Mucosa of descending colon (tissue), 3 donors: ENCODE results near the gene ERMAP. TPM values are rescaled to one million over a fixed set of nuclear protein-coding genes. Genes with fewer than 3 reads are reported as not detected.

Experiments
- ATAC-seq: fragments of 200-7000 bp; cut with Tn5 transposase; one replicate; pipeline ENCODE4 v1.9.1; 2020; ENCODE audit warnings: mild to moderate bottlenecking, moderate library complexity
- DNase-seq, 3 donors: peaks; one replicate each; pipeline ENCODE4 v3.0.0-alpha.2; 2020
- H3K36me3 ChIP-seq: fragments of 200-600 bp; one replicate; pipeline ENCODE4 v1.8.0; 2021; ENCODE audit warnings: low read depth, mild to moderate bottlenecking
- H3K4me1 ChIP-seq: fragments of 200-600 bp; one replicate; pipeline ENCODE4 v1.8.0; 2021; ENCODE audit warnings: low read depth, mild to moderate bottlenecking
- H3K4me3 ChIP-seq: fragments of 200-600 bp; one replicate; pipeline ENCODE4 v1.8.0; 2021; ENCODE audit warnings: mild to moderate bottlenecking
- H3K9me3 ChIP-seq: fragments of 200-600 bp; one replicate; pipeline ENCODE4 v1.8.0; 2021; ENCODE audit warnings: mild to moderate bottlenecking
- intact Hi-C, 2 donors: fragments of 100-400 bp; cut with DNase I in 1 of 2; cut with micrococcal nuclease in 1 of 2; formaldehyde crosslinking; loops; one replicate each; pipeline versions ENCODE4 v1.11.0 to v1.11.1; 2022; cut with DNase I, micrococcal nuclease
- total RNA-seq, 3 donors: library from RNA; stranded (reverse); fragmentation: NEBNext Ultra II Directional in 2 of 3; extraction: Animal tissue kit (Norgen Biotek cat#: 25700) in 2 of 3; gene quantifications; one replicate each; pipeline versions ENCODE4 v1.2.1 to v1.2.4, GENCODE V29; 2021 to 2023
- TF ChIP-seq, protein P1 (sequence below): fragments of 200-600 bp; IDR thresholded peaks from one replicate; pipeline ENCODE4 v1.8.0; 2022; ENCODE audit warnings: antibody characterized with exemption, mild to moderate bottlenecking
- donor health status: DM: no; HTN: no; CAD: no; lungs with moderate emphysema.
- donor health status: DM: no; HTN: no; CAD: no.
- donor health status: DM: no; HTN: yes; CAD: no.

Gene ERMAP
- total RNA-seq, 3 donors from 2014 or later = 15.3 to 17.9 (median 16.7) TPM

DNA sequence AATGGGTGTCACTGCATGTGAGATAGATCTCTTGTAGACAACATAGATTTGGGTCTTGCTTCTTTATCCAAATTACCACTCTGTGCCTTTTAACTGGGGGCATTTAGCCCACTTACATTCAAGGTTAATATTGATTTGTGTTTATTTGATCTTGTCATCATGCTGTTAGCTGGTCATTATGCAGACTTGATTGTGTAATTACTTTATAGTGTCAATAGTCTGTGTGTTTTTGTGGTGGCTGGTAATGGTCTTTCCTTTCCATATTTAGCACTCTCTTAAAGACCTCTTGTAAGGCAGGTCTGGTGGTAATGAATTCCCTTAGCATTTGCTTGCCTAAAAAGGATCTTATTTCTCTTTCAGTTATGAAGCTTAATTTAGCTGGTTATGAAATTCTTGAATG is 59.1 kb downstream of the ERMAP start:
- TF ChIP-seq, protein P1, sequence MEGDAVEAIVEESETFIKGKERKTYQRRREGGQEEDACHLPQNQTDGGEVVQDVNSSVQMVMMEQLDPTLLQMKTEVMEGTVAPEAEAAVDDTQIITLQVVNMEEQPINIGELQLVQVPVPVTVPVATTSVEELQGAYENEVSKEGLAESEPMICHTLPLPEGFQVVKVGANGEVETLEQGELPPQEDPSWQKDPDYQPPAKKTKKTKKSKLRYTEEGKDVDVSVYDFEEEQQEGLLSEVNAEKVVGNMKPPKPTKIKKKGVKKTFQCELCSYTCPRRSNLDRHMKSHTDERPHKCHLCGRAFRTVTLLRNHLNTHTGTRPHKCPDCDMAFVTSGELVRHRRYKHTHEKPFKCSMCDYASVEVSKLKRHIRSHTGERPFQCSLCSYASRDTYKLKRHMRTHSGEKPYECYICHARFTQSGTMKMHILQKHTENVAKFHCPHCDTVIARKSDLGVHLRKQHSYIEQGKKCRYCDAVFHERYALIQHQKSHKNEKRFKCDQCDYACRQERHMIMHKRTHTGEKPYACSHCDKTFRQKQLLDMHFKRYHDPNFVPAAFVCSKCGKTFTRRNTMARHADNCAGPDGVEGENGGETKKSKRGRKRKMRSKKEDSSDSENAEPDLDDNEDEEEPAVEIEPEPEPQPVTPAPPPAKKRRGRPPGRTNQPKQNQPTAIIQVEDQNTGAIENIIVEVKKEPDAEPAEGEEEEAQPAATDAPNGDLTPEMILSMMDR = no peak
- intact Hi-C loops = no loop called here
- ATAC-seq = no peak
- H3K4me1 ChIP-seq = no peaks in the 10 kb centered on the region
- H3K9me3 ChIP-seq = no peaks in the 10 kb centered on the region
- H3K36me3 ChIP-seq = no peaks in the 10 kb centered on the region
- no peak overlapping the region for H3K4me3 ChIP-seq
- DNase-seq = no peak

DNA sequence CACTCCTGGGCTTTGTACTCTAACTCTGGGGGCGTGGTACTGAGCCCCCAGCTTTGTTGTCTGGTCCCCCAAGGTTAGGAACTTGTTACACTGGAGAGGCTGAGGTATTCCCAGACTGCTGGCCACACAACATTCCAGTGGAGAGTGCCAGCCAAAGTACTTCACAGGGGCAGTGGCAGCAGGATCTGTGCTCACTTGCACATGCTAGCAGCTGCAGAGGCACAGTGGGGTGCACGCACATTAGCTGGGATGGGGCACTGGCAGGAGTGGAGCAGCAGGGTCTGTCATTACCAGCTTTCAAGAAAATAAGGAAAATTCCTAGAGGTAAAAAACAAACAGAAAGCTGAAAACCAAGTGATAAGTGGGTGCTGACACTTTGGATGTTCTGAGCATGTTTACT is 60.5 kb downstream of the ERMAP start:
- ATAC-seq (no peak), DNase-seq (no peak)
- Histone ChIP-seq H3K4me1 (no peaks in the 10 kb centered on the region), H3K36me3 (no peaks in the 10 kb centered on the region), H3K9me3 (no peaks in the 10 kb centered on the region), H3K4me3 (no peak overlapping the region)
- intact Hi-C loops = no loop called here
- TF ChIP-seq, protein P1 = no peak

DNA sequence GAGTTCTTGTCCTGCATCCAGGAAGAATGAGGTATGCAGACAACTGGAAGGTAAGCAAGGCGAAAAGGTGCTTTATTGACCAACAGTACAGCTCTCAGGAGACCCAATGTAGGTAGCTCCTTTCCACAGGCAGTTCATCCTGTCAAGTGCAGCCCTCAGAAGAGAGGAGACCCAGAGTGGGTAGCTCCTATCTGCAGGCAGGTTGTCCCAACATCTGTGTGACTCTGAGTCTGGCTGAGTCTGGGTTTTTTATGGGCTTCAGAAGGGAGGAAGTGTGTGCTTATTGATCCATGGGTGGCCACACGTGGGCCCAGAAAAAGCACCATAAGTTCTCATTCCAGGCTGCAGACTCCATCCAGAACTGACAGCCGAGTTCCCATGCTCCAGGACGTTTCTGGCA is 63.5 kb downstream of the ERMAP start:
- H3K9me3 ChIP-seq = no peaks in the 10 kb centered on the region
- DNase-seq (no peak), ATAC-seq (no peak)

DNA sequence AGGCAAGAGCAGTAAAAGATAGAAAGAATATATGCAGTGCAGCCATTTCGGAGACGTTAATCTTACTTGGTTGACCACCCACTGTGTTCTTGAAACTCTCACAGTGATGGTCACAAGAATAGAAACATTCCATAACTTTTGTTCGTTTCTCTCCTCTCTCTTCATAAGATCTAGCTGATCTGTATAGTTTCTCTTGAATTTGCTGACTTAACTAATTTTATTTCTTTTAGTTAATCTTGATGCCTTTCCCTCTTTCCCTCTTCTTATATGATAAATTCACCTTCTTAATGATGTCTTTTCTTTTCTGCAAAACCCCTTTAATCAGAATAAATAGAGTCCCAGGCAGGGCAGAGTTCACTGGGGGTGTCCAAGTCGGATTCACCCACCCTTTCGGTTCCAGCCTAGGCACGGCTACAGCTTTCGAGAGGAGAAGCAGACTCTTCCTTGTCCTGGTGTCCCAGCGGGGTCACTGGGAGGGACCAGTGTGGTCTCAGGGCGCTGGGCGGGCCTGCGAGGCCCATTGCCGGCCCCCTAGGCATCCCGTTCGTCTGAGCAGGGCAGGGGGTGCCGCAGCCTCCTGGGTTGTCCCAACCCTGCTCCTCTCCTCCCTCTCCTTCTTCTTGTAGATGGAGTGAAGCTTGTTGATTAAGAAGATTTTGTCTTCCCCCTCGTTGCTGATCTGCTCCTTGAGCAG is 69.3 kb downstream of the ERMAP start:
- TF ChIP-seq, protein P1 = no peak
- intact Hi-C loops = no loop called here
- DNase-seq = no peak
- H3K4me1 ChIP-seq = no peaks in the 10 kb centered on the region
- no peaks in the 10 kb centered on the region for H3K36me3 ChIP-seq
- ATAC-seq = no peak
- no peak overlapping the region for H3K4me3 ChIP-seq
- H3K9me3 ChIP-seq = no peaks in the 10 kb centered on the region

More for the DNA sequence above, 63.5 kb downstream of the ERMAP start:
- H3K4me3 ChIP-seq = no peak overlapping the region
- H3K4me1 ChIP-seq = no peaks in the 10 kb centered on the region
- H3K36me3 ChIP-seq = no peaks in the 10 kb centered on the region
- TF ChIP-seq, protein P1 = no peak
- intact Hi-C loops = no loop called here

DNA sequence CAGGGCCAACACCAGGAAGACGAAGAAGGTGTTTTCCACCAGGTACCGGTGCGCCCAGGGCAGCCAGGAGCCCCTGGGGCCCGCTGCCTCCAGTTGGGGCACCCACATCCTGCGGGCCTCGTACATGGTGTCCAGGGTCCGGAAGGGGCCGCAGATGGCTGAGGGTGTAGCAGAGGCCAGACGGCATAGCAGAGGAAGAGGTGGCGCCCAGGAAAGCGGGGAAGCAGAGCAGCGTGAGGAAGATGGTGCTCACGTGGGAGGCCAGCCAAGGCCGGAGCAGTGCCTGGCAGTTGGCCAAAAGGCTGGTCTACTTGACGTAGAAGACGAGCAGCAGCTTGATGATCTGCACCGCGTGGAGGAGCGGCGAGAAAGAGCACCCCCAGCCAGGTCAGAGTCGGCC is 69.9 kb downstream of the ERMAP start:
- no peak overlapping the region for H3K4me3 ChIP-seq
- H3K4me1 ChIP-seq = no peaks in the 10 kb centered on the region
- no peaks in the 10 kb centered on the region for H3K9me3 ChIP-seq
- intact Hi-C loops = no loop called here
- DNase-seq (no peak), ATAC-seq (no peak)
- H3K36me3 ChIP-seq = no peaks in the 10 kb centered on the region
- TF ChIP-seq, protein P1 = no peak

DNA sequence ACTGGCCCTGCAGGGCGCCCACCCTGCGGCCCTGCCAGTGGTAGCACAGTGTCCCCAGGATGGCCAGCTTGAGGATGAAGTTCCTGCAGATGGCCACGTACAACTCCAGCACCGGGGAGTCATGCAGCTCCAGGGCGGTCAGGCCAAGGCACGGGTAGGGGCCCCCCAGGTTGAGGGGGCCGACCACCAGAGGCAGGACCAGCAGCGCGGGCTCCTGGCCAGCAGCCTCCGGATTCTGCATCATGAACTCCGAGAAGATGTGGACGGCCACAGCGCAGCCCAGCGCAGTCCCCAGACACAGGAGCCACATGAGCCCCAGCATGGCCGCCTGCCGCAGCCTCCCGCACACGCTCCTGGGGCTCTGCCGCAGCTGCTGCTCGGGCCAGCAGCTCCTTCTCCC is 70.4 kb downstream of the ERMAP start:
- intact Hi-C loops = no loop called here
- TF ChIP-seq, protein P1 = no peak
- no peaks in the 10 kb centered on the region for H3K9me3 ChIP-seq
- DNase-seq (no peak), ATAC-seq (no peak)
- no peak overlapping the region for H3K4me3 ChIP-seq
- no peaks in the 10 kb centered on the region for H3K36me3 ChIP-seq
- no peaks in the 10 kb centered on the region for H3K4me1 ChIP-seq
